Measurements from ENCODE around the gene RXRA. TPM values are rescaled to one million over a fixed set of nuclear protein-coding genes. Genes with fewer than 3 reads are reported as not detected.

Gene RXRA
- total RNA-seq, 4 donors from 2014 or later = 39.4 to 81.3 (median 67.4) TPM

DNA sequence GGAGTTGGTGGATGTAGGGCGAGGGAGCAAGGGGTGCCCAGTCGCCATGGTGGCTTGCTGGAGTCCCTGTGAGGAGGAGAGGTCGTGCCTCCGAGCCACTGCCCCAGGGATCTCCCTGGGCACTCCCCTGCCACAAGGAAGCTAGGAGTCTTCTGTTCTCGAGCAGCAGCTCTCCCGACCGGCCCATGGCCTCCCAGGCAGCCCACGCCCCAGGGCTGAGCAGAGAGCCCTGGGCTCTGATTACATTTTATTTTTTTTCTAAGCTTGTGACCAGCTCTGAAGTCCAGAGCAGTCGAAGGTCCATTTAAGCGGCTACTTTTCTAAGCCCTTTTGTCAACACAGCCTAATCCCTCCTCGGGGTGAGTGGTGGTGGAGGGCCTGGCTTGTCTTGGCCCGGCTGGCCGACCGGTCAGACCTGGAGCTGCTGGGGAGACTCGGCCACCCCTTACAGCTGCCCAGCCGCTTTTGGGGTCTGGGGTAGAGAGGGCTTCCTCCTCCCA is 2.1 kb downstream of the RXRA start:
- H3K9me3 ChIP-seq = no peaks in the 10 kb centered on the region
- DNase-seq = peak; percentile 61 to 67
- H3K27ac ChIP-seq = peak overlapping the region; percentile 86 to 93 (median 87)
- TF ChIP-seq, protein P1, sequence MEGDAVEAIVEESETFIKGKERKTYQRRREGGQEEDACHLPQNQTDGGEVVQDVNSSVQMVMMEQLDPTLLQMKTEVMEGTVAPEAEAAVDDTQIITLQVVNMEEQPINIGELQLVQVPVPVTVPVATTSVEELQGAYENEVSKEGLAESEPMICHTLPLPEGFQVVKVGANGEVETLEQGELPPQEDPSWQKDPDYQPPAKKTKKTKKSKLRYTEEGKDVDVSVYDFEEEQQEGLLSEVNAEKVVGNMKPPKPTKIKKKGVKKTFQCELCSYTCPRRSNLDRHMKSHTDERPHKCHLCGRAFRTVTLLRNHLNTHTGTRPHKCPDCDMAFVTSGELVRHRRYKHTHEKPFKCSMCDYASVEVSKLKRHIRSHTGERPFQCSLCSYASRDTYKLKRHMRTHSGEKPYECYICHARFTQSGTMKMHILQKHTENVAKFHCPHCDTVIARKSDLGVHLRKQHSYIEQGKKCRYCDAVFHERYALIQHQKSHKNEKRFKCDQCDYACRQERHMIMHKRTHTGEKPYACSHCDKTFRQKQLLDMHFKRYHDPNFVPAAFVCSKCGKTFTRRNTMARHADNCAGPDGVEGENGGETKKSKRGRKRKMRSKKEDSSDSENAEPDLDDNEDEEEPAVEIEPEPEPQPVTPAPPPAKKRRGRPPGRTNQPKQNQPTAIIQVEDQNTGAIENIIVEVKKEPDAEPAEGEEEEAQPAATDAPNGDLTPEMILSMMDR (IDR thresholded peaks at IDR 0.05) = no peak
- TF ChIP-seq POLR2A (IDR thresholded peaks at IDR 0.05) = peak in 1 of 2 donors; percentile 36
- peaks cover 76 to 78% of the 10 kb centered on the region in 2 donors for H3K4me1 ChIP-seq
- no peaks in the 10 kb centered on the region for H3K27me3 ChIP-seq
- intact Hi-C loops (cut with DNase I) = loop anchor here (5.0 kb wide), 1 partner anchor 114 kb away; no protein-coding TSS in a partner anchor
- whole genome bisulfite sequencing, 2 donors = 7 to 24% methylated on average over 12 to 13 of the region's 16 CpGs
- H3K36me3 ChIP-seq = no peaks in the 10 kb centered on the region
- H3K4me3 ChIP-seq (replicated peaks in 1 of 3) = peak overlapping the region in 1 of 3 donors; percentile 81

DNA sequence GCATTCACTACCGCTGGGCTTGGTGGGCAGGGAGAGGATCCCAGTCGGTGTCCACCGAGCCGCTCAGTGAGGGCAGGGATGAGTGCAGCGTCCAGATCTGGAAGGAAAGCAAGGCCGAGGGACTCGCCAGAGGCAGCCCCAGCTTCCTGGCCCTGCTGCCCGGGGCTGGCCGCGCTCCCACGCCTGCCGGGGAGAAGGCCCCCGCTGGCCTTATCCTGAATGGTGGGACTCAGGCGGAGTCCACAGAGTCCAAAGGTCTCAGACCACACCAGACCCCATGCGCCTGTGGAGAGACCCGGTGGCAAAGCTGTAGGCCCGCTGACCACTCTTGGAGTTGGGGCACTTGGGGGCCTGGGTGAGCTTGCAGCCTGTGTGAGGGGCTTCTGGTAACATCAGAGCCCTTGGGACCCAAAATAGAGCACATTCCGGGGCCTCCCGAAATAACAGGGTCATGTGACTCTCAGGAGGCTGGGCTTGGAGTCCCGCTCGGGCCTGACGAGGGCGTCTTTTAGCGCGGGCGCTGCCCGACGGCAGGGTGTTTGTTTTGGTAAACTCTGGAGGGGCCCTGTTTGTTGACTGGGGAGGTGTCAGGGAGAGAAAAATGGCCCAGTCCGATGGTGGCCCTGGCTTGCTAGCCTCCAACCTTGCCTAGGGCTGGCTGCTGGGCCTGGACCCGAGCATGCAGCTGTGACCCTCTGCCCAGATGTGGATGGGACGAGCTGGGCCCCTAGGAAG is 2.8 kb downstream of the RXRA start:
- 16 to 26% methylated on average over 12 to 15 of the region's 31 CpGs for WGBS, 2 donors
- Histone ChIP-seq H3K4me1 (peaks cover 78 to 79% of the 10 kb centered on the region in 2 donors), H3K27me3 (no peaks in the 10 kb centered on the region), H3K36me3 (no peaks in the 10 kb centered on the region), H3K9me3 (no peaks in the 10 kb centered on the region), H3K27ac (peak overlapping the region; percentile 86 to 93 (median 87)), H3K4me3 (replicated peaks in 1 of 3) (peak overlapping the region in 1 of 3 donors; percentile 81)
- TF ChIP-seq, protein P1 (IDR thresholded peaks at IDR 0.05) = no peak
- no peak for TF ChIP-seq POLR2A (IDR thresholded peaks at IDR 0.05)
- intact Hi-C loops (cut with DNase I) = loop anchor here (5.0 kb wide), 1 partner anchor 113 kb away; no protein-coding TSS in a partner anchor
- DNase-seq = peak; percentile 47 to 56

DNA sequence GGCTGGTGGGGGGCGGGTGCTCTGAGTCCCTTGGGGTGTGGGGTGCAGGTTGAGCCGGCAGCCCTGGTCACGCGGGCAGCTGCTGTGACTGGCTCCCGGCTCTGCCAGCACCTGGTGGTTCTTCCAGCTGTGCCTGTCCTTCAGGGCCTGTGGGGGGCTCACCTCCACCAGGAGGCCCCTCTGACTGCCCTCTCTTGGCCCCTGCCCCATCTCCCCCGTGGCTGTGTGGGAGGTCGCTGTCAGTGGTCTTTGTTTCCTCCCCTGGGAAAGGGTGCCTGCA is 3.3 kb downstream of the RXRA start:
- Histone ChIP-seq H3K27ac (peak overlapping the region; percentile 86 to 93 (median 87)), H3K27me3 (no peaks in the 10 kb centered on the region), H3K36me3 (no peaks in the 10 kb centered on the region), H3K4me3 (replicated peaks in 1 of 3) (peak overlapping the region in 1 of 3 donors; percentile 81), H3K4me1 (peaks cover 76 to 78% of the 10 kb centered on the region in 2 donors), H3K9me3 (no peaks in the 10 kb centered on the region)
- intact Hi-C loops (cut with DNase I) = loop anchor here (5.0 kb wide), 1 partner anchor 113 kb away; no protein-coding TSS in a partner anchor
- TF ChIP-seq, protein P1 (IDR thresholded peaks at IDR 0.05) = no peak
- no peak for TF ChIP-seq POLR2A (IDR thresholded peaks at IDR 0.05)
- DNase-seq = peak; percentile 23 to 29
- 36% methylated on average over 6 of the region's 7 CpGs; no CpG with 5 or more reads in 1 of the 2 donors for WGBS, 2 donors

DNA sequence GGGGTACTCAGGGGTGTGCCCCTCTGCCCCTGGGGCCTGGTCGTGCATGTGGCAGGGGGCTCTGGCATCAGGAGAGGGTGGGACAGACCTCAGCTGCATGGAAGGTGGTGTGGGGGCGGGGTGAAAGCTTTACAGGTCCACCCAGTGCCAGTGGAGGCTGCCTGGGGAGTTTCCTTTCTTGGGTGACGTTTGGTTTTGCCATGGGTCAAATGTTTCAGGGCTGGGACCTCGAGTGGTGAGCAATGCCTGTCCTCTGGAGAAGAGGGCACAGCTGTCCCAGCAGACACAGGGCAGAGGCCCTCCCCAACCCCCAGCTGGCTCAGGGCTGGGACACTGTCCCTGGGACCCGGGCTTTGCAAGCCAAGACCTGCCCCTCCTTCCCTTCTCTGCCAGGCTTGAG is 3.6 kb downstream of the RXRA start:
- no peak overlapping the region for H3K4me3 ChIP-seq (replicated peaks in 1 of 3)
- no peak for TF ChIP-seq POLR2A (IDR thresholded peaks at IDR 0.05)

DNA sequence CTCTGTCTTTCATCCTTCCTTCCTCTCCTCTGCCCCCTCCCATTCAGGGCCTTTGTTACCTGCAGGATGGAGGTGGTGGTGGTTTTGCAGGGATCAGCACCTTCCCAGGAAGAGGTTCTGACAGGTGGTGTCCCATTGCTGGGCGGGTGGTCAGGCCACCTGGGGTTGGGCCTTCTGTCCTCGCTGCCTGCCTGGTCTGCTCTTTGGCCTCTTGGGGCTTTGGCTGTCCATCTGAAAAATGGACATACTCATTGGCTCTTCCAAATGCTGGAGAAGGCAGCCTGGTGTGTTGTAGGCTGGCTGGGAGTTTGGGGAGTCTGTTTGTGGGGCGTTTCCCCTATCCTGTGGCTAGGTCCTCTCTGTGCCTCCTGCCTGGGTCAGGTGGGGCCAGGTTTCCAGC is 4.3 kb downstream of the RXRA start:
- TF ChIP-seq POLR2A (IDR thresholded peaks at IDR 0.05) = no peak
- TF ChIP-seq, protein P1 (IDR thresholded peaks at IDR 0.05) = no peak
- Histone ChIP-seq H3K27me3 (no peaks in the 10 kb centered on the region), H3K4me1 (peaks cover 78 to 79% of the 10 kb centered on the region in 2 donors), H3K36me3 (no peaks in the 10 kb centered on the region), H3K4me3 (replicated peaks in 1 of 3) (no peak overlapping the region), H3K27ac (peak overlapping the region; percentile 86 to 93 (median 87)), H3K9me3 (no peaks in the 10 kb centered on the region)
- intact Hi-C loops (cut with DNase I) = loop anchor here (5.0 kb wide), 1 partner anchor 37 kb away; no protein-coding TSS in a partner anchor
- WGBS, 2 donors = 80 to 97% methylated on average over 3 of the region's 3 CpGs
- no peak for DNase-seq

More for the DNA sequence above, 3.6 kb downstream of the RXRA start:
- H3K36me3 ChIP-seq = no peaks in the 10 kb centered on the region
- no peaks in the 10 kb centered on the region for H3K27me3 ChIP-seq
- peaks cover 73 to 76% of the 10 kb centered on the region in 2 donors for H3K4me1 ChIP-seq
- 30 to 37% methylated on average over 3 to 5 of the region's 5 CpGs for WGBS, 2 donors
- peak overlapping the region; percentile 86 to 93 (median 87) for H3K27ac ChIP-seq
- DNase-seq = peak; percentile 54 to 60
- intact Hi-C loops (cut with DNase I) = loop anchor here (5.0 kb wide), 2 partner anchors 37 to 112 kb away; no protein-coding TSS in a partner anchor
- no peaks in the 10 kb centered on the region for H3K9me3 ChIP-seq

Data from thyroid gland (tissue), 4 donors.